Stimulated activated naive CD8-positive, alpha-beta T cell treated with anti-CD3 and anti-CD28 coated beads, Interleukin-15, Interleukin-2, amounts not matched to agents 100 ng/mL and 50 ng/mL, for 24 hours (primary cell): ENCODE measurements around the gene UNK.
A peak's percentile ranks its signal among the peaks of the same experiment; 100 is the strongest.

ENCODE experiments used
- H3K27ac Mint-ChIP-seq: one replicate; pipeline ENCODE4 v1.8.0; 2021; ENCODE audit warnings: mild to moderate bottlenecking, mixed read lengths
- H3K27me3 Mint-ChIP-seq: one replicate; pipeline ENCODE4 v1.8.0; 2021; ENCODE audit warnings: mixed read lengths
- H3K36me3 Mint-ChIP-seq: one replicate; pipeline ENCODE4 v1.8.0; 2021; ENCODE audit warnings: low read depth, mixed read lengths
- H3K4me1 Mint-ChIP-seq: one replicate; pipeline ENCODE4 v1.8.0; 2021; ENCODE audit warnings: low read depth, mixed read lengths
- H3K4me3 Mint-ChIP-seq: one replicate; pipeline ENCODE4 v1.8.0; 2021; ENCODE audit warnings: mild to moderate bottlenecking, mixed read lengths
- H3K9me3 Mint-ChIP-seq: one replicate; pipeline ENCODE4 v1.8.0; 2021; ENCODE audit warnings: mixed read lengths

UNK gene, protein sequence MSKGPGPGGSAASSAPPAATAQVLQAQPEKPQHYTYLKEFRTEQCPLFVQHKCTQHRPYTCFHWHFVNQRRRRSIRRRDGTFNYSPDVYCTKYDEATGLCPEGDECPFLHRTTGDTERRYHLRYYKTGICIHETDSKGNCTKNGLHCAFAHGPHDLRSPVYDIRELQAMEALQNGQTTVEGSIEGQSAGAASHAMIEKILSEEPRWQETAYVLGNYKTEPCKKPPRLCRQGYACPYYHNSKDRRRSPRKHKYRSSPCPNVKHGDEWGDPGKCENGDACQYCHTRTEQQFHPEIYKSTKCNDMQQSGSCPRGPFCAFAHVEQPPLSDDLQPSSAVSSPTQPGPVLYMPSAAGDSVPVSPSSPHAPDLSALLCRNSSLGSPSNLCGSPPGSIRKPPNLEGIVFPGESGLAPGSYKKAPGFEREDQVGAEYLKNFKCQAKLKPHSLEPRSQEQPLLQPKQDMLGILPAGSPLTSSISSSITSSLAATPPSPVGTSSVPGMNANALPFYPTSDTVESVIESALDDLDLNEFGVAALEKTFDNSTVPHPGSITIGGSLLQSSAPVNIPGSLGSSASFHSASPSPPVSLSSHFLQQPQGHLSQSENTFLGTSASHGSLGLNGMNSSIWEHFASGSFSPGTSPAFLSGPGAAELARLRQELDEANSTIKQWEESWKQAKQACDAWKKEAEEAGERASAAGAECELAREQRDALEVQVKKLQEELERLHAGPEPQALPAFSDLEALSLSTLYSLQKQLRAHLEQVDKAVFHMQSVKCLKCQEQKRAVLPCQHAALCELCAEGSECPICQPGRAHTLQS

DNA sequence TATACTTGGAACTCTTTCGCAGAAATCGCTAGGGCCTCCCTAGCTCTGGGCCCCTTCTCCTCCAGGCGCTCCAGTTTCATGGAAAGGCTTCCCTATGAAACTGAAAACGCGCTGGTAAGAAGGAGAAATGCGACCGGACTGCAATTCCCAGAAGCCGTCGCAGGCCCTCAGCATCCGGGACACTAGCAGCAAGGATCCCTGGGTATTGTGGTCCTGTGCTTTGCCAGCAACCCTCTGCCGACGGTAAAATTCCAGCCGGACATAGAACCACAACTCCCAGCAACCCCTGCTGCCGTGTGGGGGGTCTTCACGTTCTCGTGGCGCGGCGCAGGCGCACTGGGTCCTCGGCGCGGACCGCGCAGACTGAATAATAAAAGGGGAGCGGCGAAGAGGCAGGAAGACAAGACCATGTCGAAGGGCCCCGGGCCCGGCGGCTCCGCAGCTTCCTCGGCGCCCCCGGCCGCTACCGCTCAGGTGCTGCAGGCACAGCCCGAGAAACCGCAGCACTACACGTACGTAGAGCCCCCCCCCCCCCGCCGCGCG is at the start of gene UNK:
Gene UNK (plus strand): TSS at position 334 of the 543 bp plus-strand sequence. CDS start 75 bp downstream, at position 409.
- Mint-ChIP-seq H3K27ac (peak within 1 kb of the TSS; percentile 100), H3K9me3 (no peaks in the 10 kb centered on the region), H3K4me3 (peak within 1 kb of the TSS; percentile 88), H3K4me1 (peaks cover 67% of the 10 kb centered on the region), H3K36me3 (peaks cover 13% of the 10 kb centered on the region), H3K27me3 (no peaks in the 10 kb centered on the region)

GRCh38 chr17:75736173-75736835 is 48.3 kb upstream of the UNK start:
- Mint-ChIP-seq H3K4me1 (no peaks in the 10 kb centered on the region), H3K4me3 (no peak overlapping the region), H3K36me3 (no peaks in the 10 kb centered on the region), H3K9me3 (no peaks in the 10 kb centered on the region), H3K27ac (no peak overlapping the region), H3K27me3 (no peaks in the 10 kb centered on the region)

DNA sequence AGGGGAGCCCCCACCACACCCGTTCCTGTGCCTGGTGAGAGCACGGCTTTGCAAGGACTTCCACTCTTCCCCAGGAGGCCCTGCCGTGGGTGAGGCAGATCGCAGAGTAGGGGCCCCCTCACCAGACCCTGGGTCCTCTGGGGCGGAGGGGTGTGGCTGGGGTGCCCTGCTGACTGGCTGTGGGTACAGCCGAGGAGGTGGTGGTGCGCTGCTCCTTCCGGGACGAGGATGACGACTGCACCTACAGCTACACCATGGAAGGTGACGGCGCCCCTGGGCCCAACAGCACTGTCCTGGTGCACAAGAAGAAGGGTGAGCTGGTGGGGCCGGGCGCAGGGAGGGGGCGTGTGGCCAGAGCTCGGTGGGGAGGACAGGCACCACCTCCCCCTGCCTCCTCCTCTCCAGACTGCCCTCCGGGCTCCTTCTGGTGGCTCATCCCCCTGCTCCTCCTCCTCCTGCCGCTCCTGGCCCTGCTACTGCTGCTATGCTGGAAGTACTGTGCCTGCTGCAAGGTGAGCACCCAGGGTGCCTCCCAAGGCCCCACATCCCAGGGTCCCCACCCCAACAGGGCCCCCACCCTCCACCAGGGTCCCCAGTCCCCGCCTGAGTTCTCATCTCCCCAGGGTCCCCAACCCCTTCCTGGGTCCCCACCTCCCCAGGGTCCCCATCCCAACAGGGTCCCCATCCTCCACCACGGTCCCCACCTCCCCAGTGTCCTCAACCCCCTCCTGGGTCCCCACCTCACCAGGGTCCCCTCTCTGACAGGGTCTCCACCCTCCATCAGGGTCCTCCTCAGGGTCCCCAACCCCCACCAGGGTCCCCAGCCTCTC is 47.3 kb upstream of the UNK start:
- H3K9me3 Mint-ChIP-seq: no peaks in the 10 kb centered on the region
- H3K36me3 Mint-ChIP-seq: no peaks in the 10 kb centered on the region
- no peaks in the 10 kb centered on the region for H3K4me1 Mint-ChIP-seq
- no peak overlapping the region for H3K27ac Mint-ChIP-seq
- H3K27me3 Mint-ChIP-seq: no peaks in the 10 kb centered on the region
- H3K4me3 Mint-ChIP-seq: no peak overlapping the region

DNA sequence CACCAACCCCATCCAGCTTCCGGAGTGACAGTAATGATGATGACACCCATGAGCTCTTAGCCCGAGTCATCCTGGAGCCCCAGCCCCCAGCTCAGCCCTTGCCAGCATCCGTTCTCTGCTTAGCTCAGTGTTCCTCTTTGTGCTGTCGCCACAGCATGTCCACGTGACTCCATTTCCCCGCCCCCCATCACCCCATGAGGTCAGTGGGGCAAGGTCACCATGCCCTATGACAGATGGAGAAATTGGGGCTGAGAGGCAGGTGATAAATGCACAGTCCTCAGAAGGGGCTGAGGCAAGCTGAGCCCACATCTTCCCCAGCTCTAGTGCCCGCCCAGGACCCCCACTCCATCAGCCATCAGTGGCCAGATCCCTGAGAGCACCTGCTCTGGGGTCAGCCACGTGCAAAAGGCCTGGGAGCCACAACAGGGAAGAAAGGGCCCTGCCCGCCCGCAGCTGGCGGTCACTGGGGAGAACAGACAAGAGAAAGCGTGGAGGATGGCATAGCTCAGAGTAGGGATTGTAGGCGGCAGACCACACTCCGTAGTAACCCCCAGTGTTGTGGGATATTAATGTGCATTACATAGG is 46.3 kb upstream of the UNK start:
- Mint-ChIP-seq H3K36me3 (no peaks in the 10 kb centered on the region), H3K4me1 (no peaks in the 10 kb centered on the region), H3K9me3 (no peaks in the 10 kb centered on the region), H3K27ac (no peak overlapping the region), H3K27me3 (no peaks in the 10 kb centered on the region), H3K4me3 (no peak overlapping the region)

GRCh38 chr17:75739174-75739573 is 45.4 kb upstream of the UNK start:
- H3K27ac Mint-ChIP-seq: no peak overlapping the region
- no peaks in the 10 kb centered on the region for H3K36me3 Mint-ChIP-seq
- no peaks in the 10 kb centered on the region for H3K4me1 Mint-ChIP-seq
- no peaks in the 10 kb centered on the region for H3K9me3 Mint-ChIP-seq
- no peaks in the 10 kb centered on the region for H3K27me3 Mint-ChIP-seq
- H3K4me3 Mint-ChIP-seq: no peak overlapping the region

GRCh38 chr17:75739801-75740200 is 44.8 kb upstream of the UNK start:
- H3K4me3 Mint-ChIP-seq: no peak overlapping the region
- H3K4me1 Mint-ChIP-seq: no peaks in the 10 kb centered on the region
- no peaks in the 10 kb centered on the region for H3K9me3 Mint-ChIP-seq
- H3K36me3 Mint-ChIP-seq: no peaks in the 10 kb centered on the region
- no peak overlapping the region for H3K27ac Mint-ChIP-seq
- H3K27me3 Mint-ChIP-seq: no peaks in the 10 kb centered on the region

DNA sequence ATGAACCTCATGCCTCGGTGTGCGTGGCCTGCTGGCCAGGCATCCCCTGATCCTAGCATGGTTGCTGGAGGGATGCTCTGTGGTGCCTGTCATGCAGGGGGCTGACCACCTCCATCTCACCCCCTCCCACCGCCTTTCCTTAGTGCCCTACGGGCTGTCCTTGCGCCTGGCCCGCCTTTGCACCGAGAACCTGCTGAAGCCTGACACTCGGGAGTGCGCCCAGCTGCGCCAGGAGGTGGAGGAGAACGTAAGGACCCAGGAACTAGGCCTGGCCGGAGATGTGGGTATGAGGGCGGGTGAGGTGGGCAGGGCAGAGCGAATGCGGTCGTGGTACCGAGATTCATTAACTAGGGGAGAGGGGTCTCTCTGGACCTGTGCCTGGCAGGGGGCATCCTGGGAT is 44.4 kb upstream of the UNK start:
- H3K27ac Mint-ChIP-seq: no peak overlapping the region
- no peaks in the 10 kb centered on the region for H3K4me1 Mint-ChIP-seq
- H3K9me3 Mint-ChIP-seq: no peaks in the 10 kb centered on the region
- no peaks in the 10 kb centered on the region for H3K27me3 Mint-ChIP-seq
- no peak overlapping the region for H3K4me3 Mint-ChIP-seq
- no peaks in the 10 kb centered on the region for H3K36me3 Mint-ChIP-seq

GRCh38 chr17:75740631-75741077 is 44.0 kb upstream of the UNK start:
- Mint-ChIP-seq H3K27me3 (no peaks in the 10 kb centered on the region), H3K36me3 (no peaks in the 10 kb centered on the region), H3K4me3 (no peak overlapping the region)

DNA sequence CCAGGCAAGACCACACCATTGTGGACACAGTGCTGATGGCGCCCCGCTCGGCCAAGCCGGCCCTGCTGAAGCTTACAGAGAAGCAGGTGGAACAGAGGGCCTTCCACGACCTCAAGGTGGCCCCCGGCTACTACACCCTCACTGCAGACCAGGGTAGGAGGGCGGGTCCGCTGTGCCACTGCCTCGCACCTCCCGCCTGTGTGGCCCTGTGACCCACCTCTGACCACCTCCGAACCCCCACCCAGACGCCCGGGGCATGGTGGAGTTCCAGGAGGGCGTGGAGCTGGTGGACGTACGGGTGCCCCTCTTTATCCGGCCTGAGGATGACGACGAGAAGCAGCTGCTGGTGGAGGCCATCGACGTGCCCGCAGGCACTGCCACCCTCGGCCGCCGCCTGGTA is 42.3 kb upstream of the UNK start:
- no peaks in the 10 kb centered on the region for H3K9me3 Mint-ChIP-seq
- no peaks in the 10 kb centered on the region for H3K36me3 Mint-ChIP-seq
- no peaks in the 10 kb centered on the region for H3K4me1 Mint-ChIP-seq
- no peak overlapping the region for H3K27ac Mint-ChIP-seq
- H3K27me3 Mint-ChIP-seq: no peaks in the 10 kb centered on the region
- H3K4me3 Mint-ChIP-seq: no peak overlapping the region

More at GRCh38 chr17:75740631-75741077, 44.0 kb upstream of the UNK start:
- no peaks in the 10 kb centered on the region for H3K9me3 Mint-ChIP-seq
- no peak overlapping the region for H3K27ac Mint-ChIP-seq
- H3K4me1 Mint-ChIP-seq: no peaks in the 10 kb centered on the region

GRCh38 chr17:75743625-75744206 is 40.9 kb upstream of the UNK start:
- H3K4me1 Mint-ChIP-seq: peaks cover 4% of the 10 kb centered on the region
- no peaks in the 10 kb centered on the region for H3K36me3 Mint-ChIP-seq
- no peak overlapping the region for H3K27ac Mint-ChIP-seq
- no peak overlapping the region for H3K4me3 Mint-ChIP-seq
- no peaks in the 10 kb centered on the region for H3K27me3 Mint-ChIP-seq
- no peaks in the 10 kb centered on the region for H3K9me3 Mint-ChIP-seq

- Mint-ChIP-seq H3K27ac (no peak overlapping the region), H3K4me3 (no peak overlapping the region), H3K4me1 (peaks cover 8% of the 10 kb centered on the region), H3K36me3 (no peaks in the 10 kb centered on the region), H3K27me3 (no peaks in the 10 kb centered on the region), H3K9me3 (no peaks in the 10 kb centered on the region)
Measured at GRCh38 chr17:75748706-75749105, 35.9 kb upstream of the UNK start.

- Mint-ChIP-seq H3K27ac (no peak overlapping the region), H3K27me3 (no peaks in the 10 kb centered on the region), H3K9me3 (no peaks in the 10 kb centered on the region), H3K4me1 (peaks cover 12% of the 10 kb centered on the region), H3K4me3 (no peak overlapping the region), H3K36me3 (no peaks in the 10 kb centered on the region)
Measured at GRCh38 chr17:75749545-75750389, 34.8 kb upstream of the UNK start.
